Vagina (tissue), 2 donors: ENCODE data around the gene MLH3.

Source experiments
- POLR2A ChIP-seq, 2 donors: fragments of 450-650 bp; IDR thresholded peaks; one replicate each; pipeline ENCODE4 v1.6.1; 2017; ENCODE audit warnings: antibody characterized with exemption in 2 of 2, mild to moderate bottlenecking in 2 of 2, moderate library complexity in 2 of 2
- TF ChIP-seq, protein P1 (sequence below), 3 experiments: fragments of 450-650 bp in 2 of 3; fragments of 200-600 bp in 1 of 3; sonication (generic) in 1 of 3; IDR thresholded peaks; one replicate each; pipeline ENCODE4 v1.5.1; 2017 to 2019; ENCODE audit warnings: antibody characterized with exemption in 3 of 3, mild to moderate bottlenecking in 2 of 3, moderate library complexity in 2 of 3

GRCh38 chr14:75051556-75051899 is 261 bp upstream of the MLH3 start:
- TF ChIP-seq, protein P1, sequence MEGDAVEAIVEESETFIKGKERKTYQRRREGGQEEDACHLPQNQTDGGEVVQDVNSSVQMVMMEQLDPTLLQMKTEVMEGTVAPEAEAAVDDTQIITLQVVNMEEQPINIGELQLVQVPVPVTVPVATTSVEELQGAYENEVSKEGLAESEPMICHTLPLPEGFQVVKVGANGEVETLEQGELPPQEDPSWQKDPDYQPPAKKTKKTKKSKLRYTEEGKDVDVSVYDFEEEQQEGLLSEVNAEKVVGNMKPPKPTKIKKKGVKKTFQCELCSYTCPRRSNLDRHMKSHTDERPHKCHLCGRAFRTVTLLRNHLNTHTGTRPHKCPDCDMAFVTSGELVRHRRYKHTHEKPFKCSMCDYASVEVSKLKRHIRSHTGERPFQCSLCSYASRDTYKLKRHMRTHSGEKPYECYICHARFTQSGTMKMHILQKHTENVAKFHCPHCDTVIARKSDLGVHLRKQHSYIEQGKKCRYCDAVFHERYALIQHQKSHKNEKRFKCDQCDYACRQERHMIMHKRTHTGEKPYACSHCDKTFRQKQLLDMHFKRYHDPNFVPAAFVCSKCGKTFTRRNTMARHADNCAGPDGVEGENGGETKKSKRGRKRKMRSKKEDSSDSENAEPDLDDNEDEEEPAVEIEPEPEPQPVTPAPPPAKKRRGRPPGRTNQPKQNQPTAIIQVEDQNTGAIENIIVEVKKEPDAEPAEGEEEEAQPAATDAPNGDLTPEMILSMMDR (IDR thresholded peaks at IDR 0.05), result no peak
- TF ChIP-seq POLR2A (IDR thresholded peaks at IDR 0.05), result no peak
